GM23248 (cell line): Measurements from ENCODE around the gene PRKCE. TPM values are rescaled to one million over a fixed set of nuclear protein-coding genes. Genes with fewer than 3 reads are reported as not detected.

ENCODE experiments used
- DNase-seq: peaks from one replicate; pipeline ENCODE4 v3.0.0-alpha.2; 2015
- H2AFZ ChIP-seq: fragments of 200-600 bp; sonication (generic); 2 replicates; pipeline ENCODE4 v1.6.1; 2016; ENCODE audit warnings: antibody characterized with exemption
- H3F3A ChIP-seq: fragments of 200-600 bp; sonication (generic); 2 replicates; pipeline ENCODE4 v1.6.1; 2016; ENCODE audit warnings: mild to moderate bottlenecking, antibody characterized with exemption, mixed run types; ENCODE audit not compliant: insufficient read depth
- H3K27ac ChIP-seq: fragments of 200-600 bp; sonication (generic); 2 replicates; pipeline ENCODE4 v1.5.1; 2016; ENCODE audit warnings: mild to moderate bottlenecking
- H3K27me3 ChIP-seq: fragments of 200-600 bp; sonication (generic); replicated peaks from 2 replicates; pipeline ENCODE4 v1.6.1; 2016; ENCODE audit warnings: mild to moderate bottlenecking; ENCODE audit not compliant: insufficient read depth
- H3K36me3 ChIP-seq: fragments of 200-600 bp; sonication (generic); 2 replicates; pipeline ENCODE4 v1.6.1; 2016; ENCODE audit warnings: low read depth, mild to moderate bottlenecking
- H3K4me1 ChIP-seq: fragments of 200-600 bp; sonication (generic); 2 replicates; pipeline ENCODE4 v1.6.1; 2016; ENCODE audit warnings: mild to moderate bottlenecking; ENCODE audit not compliant: insufficient read depth
- H3K4me2 ChIP-seq: fragments of 200-600 bp; sonication (generic); one replicate; pipeline ENCODE4 v1.6.1; 2016; ENCODE audit warnings: mild to moderate bottlenecking; ENCODE audit not compliant: unreplicated experiment
- H3K4me3 ChIP-seq: fragments of 200-600 bp; sonication (generic); 2 replicates; pipeline ENCODE4 v1.5.1; 2016; ENCODE audit warnings: mild to moderate bottlenecking
- H3K79me2 ChIP-seq: fragments of 200-600 bp; sonication (generic); 2 replicates; pipeline ENCODE4 v1.6.1; 2016; ENCODE audit warnings: mild to moderate bottlenecking; ENCODE audit not compliant: insufficient read depth
- H3K9ac ChIP-seq: fragments of 200-600 bp; sonication (generic); 2 replicates; pipeline ENCODE4 v1.6.1; 2016; ENCODE audit warnings: mild to moderate bottlenecking
- H3K9me2 ChIP-seq: fragments of 200-600 bp; sonication (generic); 2 replicates; pipeline ENCODE4 v1.6.1; 2016; ENCODE audit warnings: mixed run types, mild to moderate bottlenecking, moderate library complexity; ENCODE audit not compliant: insufficient read depth
- H3K9me3 ChIP-seq: fragments of 200-600 bp; sonication (generic); one replicate; pipeline ENCODE4 v1.6.1; 2017; ENCODE audit warnings: low read depth
- H4K20me1 ChIP-seq: fragments of 200-600 bp; sonication (generic); 2 replicates; pipeline ENCODE4 v1.6.0; 2016; ENCODE audit not compliant: insufficient read depth
- EZH2 ChIP-seq: fragments of 200-600 bp; sonication (generic); IDR thresholded peaks from 2 replicates; pipeline ENCODE4 v1.6.1; 2018; ENCODE audit warnings: antibody characterized with exemption, mild to moderate bottlenecking; ENCODE audit not compliant: insufficient read depth, poor library complexity, severe bottlenecking
- EZH2phosphoT487 ChIP-seq: fragments of 200-600 bp; sonication (generic); IDR thresholded peaks from 2 replicates; pipeline ENCODE4 v1.6.1; 2018; ENCODE audit warnings: antibody characterized with exemption, moderate library complexity, mild to moderate bottlenecking, low read depth; ENCODE audit not compliant: insufficient read depth
- WGBS, 2 experiments: methylation state at CpG; one replicate each; pipeline ENCODE4 v1.1.6; 2015 to 2017; ENCODE audit warnings: low lambda C conversion rate in 2 of 2, low coverage in 1 of 2; ENCODE audit errors: missing lambda C conversion rate in 2 of 2; 5-methylcytosine and 5-hydroxymethylcytosine counted together
- in situ Hi-C: fragments of 300-500 bp; cut with MboI; formaldehyde crosslinking; loops from 2 replicates; pipeline ENCODE4 v1.15.0; 2020
- polyA plus RNA-seq: library from polyadenylated mRNA; unstranded; fragments of >200 nt; fragmentation: Nextera tagmentation; extraction: Ambion mirVana; gene quantifications from 2 replicates; pipeline ENCODE4 v1.2.1, GENCODE V29; 2016
- total RNA-seq: library from RNA; depleted of rRNA; stranded (reverse); fragments of >200 nt; shearing (Covaris generic); gene quantifications from 2 replicates; pipeline ENCODE4 v1.2.3, GENCODE V29; 2014

Gene PRKCE
- total and polyA plus RNA-seq, 2 experiments from 2014 or later, result 5.9 to 7.0 TPM

DNA sequence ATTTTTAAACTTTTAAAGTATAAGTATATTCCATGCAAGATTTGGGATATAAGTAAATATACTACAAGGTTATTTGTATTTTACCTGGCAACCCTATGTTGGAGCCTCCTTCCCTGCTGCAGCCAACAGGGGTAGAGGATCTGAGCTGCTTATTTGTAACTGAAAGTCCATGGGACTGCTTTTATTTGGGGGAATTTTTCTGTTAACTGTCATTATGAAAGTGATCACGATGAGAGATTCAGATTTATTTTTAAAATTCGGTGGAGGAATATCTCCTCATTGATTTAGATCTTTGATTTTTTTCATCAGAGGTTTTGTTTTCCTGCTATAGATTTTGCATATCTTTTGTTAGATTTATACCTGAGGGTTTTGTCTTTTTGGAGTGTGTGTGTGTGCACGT is 215.9 kb downstream of the PRKCE start:
- H3K4me3 ChIP-seq, result no peak overlapping the region
- H3K4me2 ChIP-seq, result no peak overlapping the region
- in situ Hi-C loops, result no loop called here
- H3K27ac ChIP-seq, result no peak overlapping the region
- H3K36me3 ChIP-seq, result no peaks in the 10 kb centered on the region
- H3K9me2 ChIP-seq, result no peaks in the 10 kb centered on the region
- no peak for TF ChIP-seq EZH2phosphoT487
- no peaks in the 10 kb centered on the region for H3K9me3 ChIP-seq
- H3F3A ChIP-seq, result peaks cover 8% of the 10 kb centered on the region; the same call in 1 of the 2 replicates
- no peaks in the 10 kb centered on the region for H4K20me1 ChIP-seq
- H2AFZ ChIP-seq, result no peak overlapping the region
- H3K79me2 ChIP-seq, result peaks cover 18% of the 10 kb centered on the region
- 82 to 83% methylated on average over 3 of the region's 3 CpGs for WGBS, 2 experiments
- peaks cover 15% of the 10 kb centered on the region for H3K4me1 ChIP-seq
- DNase-seq, result no peak
- no peak overlapping the region for H3K9ac ChIP-seq
- no peaks in the 10 kb centered on the region for H3K27me3 ChIP-seq

DNA sequence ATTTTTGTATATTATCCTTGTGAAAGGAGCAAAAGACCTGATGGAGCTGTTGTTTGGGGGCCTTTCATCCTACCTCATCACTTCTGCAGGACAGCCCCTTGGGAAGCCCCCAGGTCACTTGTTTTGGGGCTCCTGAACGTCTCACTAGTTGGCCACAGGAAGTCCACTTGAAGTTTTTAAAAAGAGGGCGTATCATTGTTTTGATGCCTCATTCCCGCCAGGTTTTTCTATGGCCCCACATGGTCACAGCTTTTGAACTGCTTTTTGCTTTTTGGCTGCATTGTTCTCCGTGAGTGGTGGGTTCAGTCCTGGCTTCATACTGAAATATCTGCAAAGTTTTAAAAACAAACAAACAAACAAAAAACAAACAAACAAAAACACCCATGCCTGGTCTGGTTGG is 216.3 kb downstream of the PRKCE start:
- Histone ChIP-seq H3K79me2 (peaks cover 18% of the 10 kb centered on the region), H4K20me1 (no peaks in the 10 kb centered on the region), H3K27ac (no peak overlapping the region), H3K9me2 (no peaks in the 10 kb centered on the region), H3K4me1 (peaks cover 19% of the 10 kb centered on the region), H3K36me3 (no peaks in the 10 kb centered on the region), H3K4me2 (no peak overlapping the region), H3K9ac (no peak overlapping the region), H3F3A (peaks cover 8% of the 10 kb centered on the region; the same call in 1 of the 2 replicates), H3K4me3 (no peak overlapping the region), H3K27me3 (no peaks in the 10 kb centered on the region), H2AFZ (no peak overlapping the region), H3K9me3 (no peaks in the 10 kb centered on the region)
- no peak for TF ChIP-seq EZH2
- WGBS, 2 experiments, result 75 to 77% methylated on average over 4 of the region's 4 CpGs
- DNase-seq, result no peak
- in situ Hi-C loops, result no loop called here

DNA sequence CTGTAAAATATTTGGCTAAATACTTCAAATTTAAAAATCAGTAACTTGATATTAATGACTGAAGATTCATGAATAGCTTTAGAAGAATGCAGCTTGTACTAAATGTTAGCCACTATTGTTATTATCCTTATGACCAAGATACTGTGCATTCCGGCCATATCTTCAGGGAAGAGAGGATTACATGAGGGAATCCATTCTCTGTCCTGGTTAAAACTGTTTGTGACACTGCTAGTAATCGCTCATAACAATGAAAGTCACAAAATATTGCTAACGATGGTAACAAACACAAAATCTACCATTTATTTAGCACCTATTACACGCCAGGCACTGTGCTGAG is 217.7 kb downstream of the PRKCE start:
- DNase-seq, result peak; percentile 63
- no peaks in the 10 kb centered on the region for H4K20me1 ChIP-seq
- peak overlapping the region; percentile 33 for H3K4me2 ChIP-seq

DNA sequence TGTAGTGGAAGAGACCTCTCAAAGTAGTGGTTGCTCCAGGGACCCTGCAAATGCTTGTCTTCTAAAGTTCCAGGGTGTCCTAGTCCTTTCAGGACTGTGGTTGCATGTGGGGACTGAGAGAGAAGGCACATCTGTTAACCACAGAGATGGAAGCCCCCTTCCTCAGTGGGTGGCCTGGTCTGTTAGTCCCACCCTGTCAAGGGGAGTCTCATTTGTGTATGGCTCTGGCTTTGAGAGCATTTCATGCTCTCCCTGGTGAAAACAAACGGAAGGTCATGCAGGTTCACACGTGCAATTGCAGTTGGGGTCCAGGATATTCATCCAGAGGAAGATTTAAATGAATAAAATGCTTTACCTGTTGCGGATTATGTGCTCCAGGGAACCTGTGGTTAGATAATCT is 219.6 kb downstream of the PRKCE start:
- Histone ChIP-seq H3K4me1 (peaks cover 19% of the 10 kb centered on the region), H3F3A (peaks cover 8% of the 10 kb centered on the region; the same call in 1 of the 2 replicates), H3K27ac (no peak overlapping the region), H3K9me3 (no peaks in the 10 kb centered on the region), H4K20me1 (no peaks in the 10 kb centered on the region), H3K27me3 (no peaks in the 10 kb centered on the region), H3K9ac (no peak overlapping the region), H3K9me2 (no peaks in the 10 kb centered on the region), H3K36me3 (no peaks in the 10 kb centered on the region), H2AFZ (no peak overlapping the region), H3K79me2 (peaks cover 32% of the 10 kb centered on the region), H3K4me2 (no peak overlapping the region), H3K4me3 (no peak overlapping the region)
- in situ Hi-C loops, result no loop called here
- TF ChIP-seq EZH2, result no peak
- TF ChIP-seq EZH2phosphoT487, result no peak
- no peak for DNase-seq
- 97 to 100% methylated on average over 3 of the region's 3 CpGs for WGBS, 2 experiments

More for the DNA sequence above, 217.7 kb downstream of the PRKCE start:
- Histone ChIP-seq H3K9me3 (no peaks in the 10 kb centered on the region), H3K4me1 (peaks cover 19% of the 10 kb centered on the region), H3K79me2 (peaks cover 18% of the 10 kb centered on the region), H3K9me2 (no peaks in the 10 kb centered on the region), H3K9ac (no peak overlapping the region), H3K4me3 (no peak overlapping the region), H3K36me3 (no peaks in the 10 kb centered on the region), H3K27ac (peak overlapping the region; percentile 37; the same call in 1 of the 2 replicates), H3F3A (peaks cover 8% of the 10 kb centered on the region; the same call in 1 of the 2 replicates), H2AFZ (no peak overlapping the region), H3K27me3 (no peaks in the 10 kb centered on the region)
- TF ChIP-seq EZH2phosphoT487, result no peak
- no peak for TF ChIP-seq EZH2
- 73 to 76% methylated on average over 4 of the region's 4 CpGs for WGBS, 2 experiments
- in situ Hi-C loops, result no loop called here

DNA sequence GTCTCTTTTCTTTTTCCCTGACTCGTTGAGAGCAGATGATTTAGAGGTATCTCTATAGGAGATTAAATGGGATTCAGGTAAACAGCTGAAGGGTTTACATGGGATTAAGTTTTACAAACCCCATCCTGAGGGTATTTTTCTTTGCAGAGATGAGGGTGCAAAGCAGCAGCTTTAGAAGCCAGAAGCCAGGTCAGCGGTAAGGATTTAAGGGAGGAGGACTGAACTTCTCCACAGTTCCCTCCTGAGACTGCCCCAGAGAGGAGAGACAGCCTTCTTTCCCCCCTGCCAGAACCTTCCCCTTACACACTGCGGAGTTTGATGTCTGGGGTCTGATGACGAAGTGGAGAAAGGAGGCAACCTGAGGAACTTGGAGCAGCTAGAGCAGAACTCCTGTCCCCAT is 220.1 kb downstream of the PRKCE start:
- Histone ChIP-seq H3K9ac (no peak overlapping the region), H3K27ac (no peak overlapping the region), H3K9me3 (no peaks in the 10 kb centered on the region), H3K4me3 (no peak overlapping the region), H2AFZ (no peak overlapping the region), H3K9me2 (no peaks in the 10 kb centered on the region), H3K4me1 (peaks cover 19% of the 10 kb centered on the region), H3K4me2 (no peak overlapping the region), H3F3A (peaks cover 8% of the 10 kb centered on the region; the same call in 1 of the 2 replicates), H3K27me3 (no peaks in the 10 kb centered on the region), H3K36me3 (no peaks in the 10 kb centered on the region), H3K79me2 (peaks cover 36% of the 10 kb centered on the region), H4K20me1 (no peaks in the 10 kb centered on the region)
- WGBS, 2 experiments, result 79 to 80% methylated on average over 4 of the region's 4 CpGs
- TF ChIP-seq EZH2phosphoT487 (no peak), EZH2 (no peak)
- DNase-seq, result no peak
- in situ Hi-C loops, result no loop called here
